H9 (cell line): ENCODE measurements around the gene SLC9A9. TPM values are rescaled to one million over a fixed set of nuclear protein-coding genes. Genes with fewer than 3 reads are reported as not detected.

Experiments
- DNase-seq: peaks from one replicate; pipeline ENCODE4 v3.0.0-alpha.2; 2017
- H2AFZ ChIP-seq: one replicate; pipeline ENCODE4 v1.6.1; 2013; ENCODE audit warnings: mild to moderate bottlenecking, low read length, control low read depth, moderate library complexity
- H2AK5ac ChIP-seq: 2 replicates; pipeline ENCODE4 v1.6.1; 2013; ENCODE audit warnings: low read length, control low read depth, mixed read lengths; ENCODE audit not compliant: insufficient read length
- H2BK120ac ChIP-seq: one replicate; pipeline ENCODE4 v1.6.1; 2013; ENCODE audit warnings: low read depth, mild to moderate bottlenecking, low read length, control low read depth, inconsistent platforms; ENCODE audit not compliant: poor library complexity, severe bottlenecking
- H2BK12ac ChIP-seq: 2 replicates; pipeline ENCODE4 v1.6.1; 2013; ENCODE audit warnings: low read length, control low read depth, mixed read lengths, low read depth; ENCODE audit not compliant: insufficient read length
- H2BK15ac ChIP-seq: 2 replicates; pipeline ENCODE4 v1.6.1; 2013; ENCODE audit warnings: low read depth, low read length, control low read depth
- H2BK20ac ChIP-seq: one replicate; pipeline ENCODE4 v1.6.1; 2013; ENCODE audit warnings: low read depth, mild to moderate bottlenecking, low read length, control low read depth, inconsistent platforms; ENCODE audit not compliant: poor library complexity, severe bottlenecking
- H2BK5ac ChIP-seq: 2 replicates; pipeline ENCODE4 v1.6.1; 2013; ENCODE audit warnings: low read length, control low read depth, mixed read lengths; ENCODE audit not compliant: insufficient read length
- H3K14ac ChIP-seq: 2 replicates; pipeline ENCODE4 v1.6.1; 2013; ENCODE audit warnings: low read length, control low read depth; ENCODE audit not compliant: insufficient read depth
- H3K18ac ChIP-seq: 2 replicates; pipeline ENCODE4 v1.6.1; 2013; ENCODE audit warnings: low read depth, mild to moderate bottlenecking, mixed read lengths, low read length, control low read depth; ENCODE audit not compliant: insufficient read length
- H3K23ac ChIP-seq: 2 replicates; pipeline ENCODE4 v1.6.1; 2013; ENCODE audit warnings: low read length, control low read depth, mixed read lengths, low read depth; ENCODE audit not compliant: insufficient read length
- H3K23me2 ChIP-seq: 2 replicates; pipeline ENCODE4 v1.6.1; 2013; ENCODE audit warnings: low read depth, mild to moderate bottlenecking, mixed read lengths, low read length, control low read depth; ENCODE audit not compliant: insufficient read length, poor library complexity, severe bottlenecking
- H3K27ac ChIP-seq: 2 replicates; pipeline ENCODE4 v1.5.1; 2013; ENCODE audit warnings: low read length, control low read depth, mixed read lengths, low read depth; ENCODE audit not compliant: insufficient read length
- H3K27me3 ChIP-seq: 2 replicates; pipeline ENCODE4 v1.6.1; 2013; ENCODE audit warnings: low read length, control low read depth, inconsistent platforms; ENCODE audit not compliant: insufficient read depth
- H3K4ac ChIP-seq: 2 replicates; pipeline ENCODE4 v1.6.1; 2013; ENCODE audit warnings: low read depth, mild to moderate bottlenecking, control low read depth, inconsistent platforms, low read length, moderate library complexity
- H3K4me1 ChIP-seq: 2 replicates; pipeline ENCODE4 v1.6.1; 2013; ENCODE audit warnings: low read length, control low read depth, inconsistent platforms; ENCODE audit not compliant: insufficient read depth
- H3K4me2 ChIP-seq: 2 replicates; pipeline ENCODE4 v1.6.1; 2013; ENCODE audit warnings: low read length, control low read depth, mixed read lengths; ENCODE audit not compliant: insufficient read length, insufficient read depth
- H3K56ac ChIP-seq: 2 replicates; pipeline ENCODE4 v1.6.1; 2013; ENCODE audit warnings: low read depth, mild to moderate bottlenecking, mixed read lengths, low read length, control low read depth; ENCODE audit not compliant: insufficient read length
- H3K79me1 ChIP-seq: 2 replicates; pipeline ENCODE4 v1.6.1; 2013; ENCODE audit warnings: low read depth, mild to moderate bottlenecking, moderate library complexity, low read length, control low read depth, inconsistent platforms; ENCODE audit not compliant: insufficient read depth, poor library complexity, severe bottlenecking
- H3K79me2 ChIP-seq: 2 replicates; pipeline ENCODE4 v1.6.1; 2013; ENCODE audit warnings: low read length, control low read depth, inconsistent platforms; ENCODE audit not compliant: insufficient read depth
- H3K9ac ChIP-seq: 2 replicates; pipeline ENCODE4 v1.6.1; 2013; ENCODE audit warnings: low read length, control low read depth, mixed read lengths; ENCODE audit not compliant: insufficient read length; ENCODE audit errors: extremely low read depth
- H3K9me3 ChIP-seq: one replicate; pipeline ENCODE4 v1.6.1; 2013; ENCODE audit warnings: low read depth, low read length, inconsistent platforms; ENCODE audit not compliant: control insufficient read depth
- H3T11ph ChIP-seq: one replicate; pipeline ENCODE4 v1.6.1; 2013; ENCODE audit warnings: mild to moderate bottlenecking, low read length, control low read depth, inconsistent platforms
- H4K20me1 ChIP-seq: one replicate; pipeline ENCODE4 v1.6.1; 2013; ENCODE audit not compliant: control insufficient read depth, insufficient read length, insufficient read depth
- H4K5ac ChIP-seq: 2 replicates; pipeline ENCODE4 v1.6.1; 2013; ENCODE audit warnings: low read depth, mild to moderate bottlenecking, mixed read lengths, low read length, control low read depth; ENCODE audit not compliant: insufficient read length
- H4K8ac ChIP-seq: replicated peaks from 2 replicates; pipeline ENCODE4 v1.6.1; 2013; ENCODE audit warnings: low read length, control low read depth, mixed read lengths, low read depth; ENCODE audit not compliant: insufficient read length
- H4K91ac ChIP-seq: 2 replicates; pipeline ENCODE4 v1.6.1; 2013; ENCODE audit warnings: low read depth, mild to moderate bottlenecking, moderate library complexity, mixed read lengths, low read length, control low read depth; ENCODE audit not compliant: insufficient read length
- H3K27ac Mint-ChIP-seq, 3 experiments: 2 replicates in 2 of 3; 3 replicates in 1 of 3; pipeline ENCODE4 v1.8.0; 2020 to 2021; ENCODE audit warnings: mixed read lengths in 3 of 3, mild to moderate bottlenecking in 1 of 3, moderate library complexity in 1 of 3
- H3K27me3 Mint-ChIP-seq: 2 replicates; pipeline ENCODE4 v1.8.0; 2021; ENCODE audit warnings: low read depth, mild to moderate bottlenecking, moderate library complexity, mixed read lengths
- H3K36me3 Mint-ChIP-seq, 3 experiments: 2 replicates in 2 of 3; 3 replicates in 1 of 3; pipeline ENCODE4 v1.8.0; 2020 to 2021; ENCODE audit warnings: low read depth in 3 of 3, mixed read lengths in 3 of 3; ENCODE audit not compliant: insufficient read depth in 1 of 3
- H3K4me1 Mint-ChIP-seq, 2 experiments: 2 replicates each; pipeline ENCODE4 v1.8.0; 2020; ENCODE audit warnings: mixed read lengths in 2 of 2
- H3K4me3 Mint-ChIP-seq, 2 experiments: 2 replicates in 1 of 2; 3 replicates in 1 of 2; pipeline ENCODE4 v1.8.0; 2020 to 2021; ENCODE audit warnings: mild to moderate bottlenecking in 2 of 2, mixed read lengths in 2 of 2, moderate library complexity in 1 of 2
- H3K9me3 Mint-ChIP-seq, 2 experiments: 2 replicates in 1 of 2; 3 replicates in 1 of 2; pipeline ENCODE4 v1.8.0; 2020; ENCODE audit warnings: mild to moderate bottlenecking in 2 of 2, mixed read lengths in 2 of 2, moderate library complexity in 1 of 2
- CTCF ChIP-seq: fragments of 200-600 bp; sonication (generic); conservative IDR thresholded peaks from 3 replicates; pipeline ENCODE4 v1.8.0; 2021; ENCODE audit warnings: antibody characterized with exemption, mild to moderate bottlenecking
- WGBS: extraction: QIAGEN DNeasy Blood & Tissue Kit; methylation state at CpG from one replicate; pipeline ENCODE4 v1.1.7; 2013; ENCODE audit warnings: missing lambda C conversion rate, low lambda C conversion rate, mixed read lengths; ENCODE audit not compliant: insufficient read length; ENCODE audit errors: extremely low coverage; 5-methylcytosine and 5-hydroxymethylcytosine counted together
- total RNA-seq: library from RNA; stranded (reverse); gene quantifications from 2 replicates; pipeline ENCODE4 v1.2.1, GENCODE V29; 2021

Gene SLC9A9
- total RNA-seq, 1 experiment from 2014 or later, result 0.35 TPM

- no peaks in the 10 kb centered on the region; a peak in 1 of 5 replicates for H3K9me3 Mint-ChIP-seq
- no peaks in the 10 kb centered on the region for H3K27me3 Mint-ChIP-seq
- Histone ChIP-seq H3K23ac (no peak overlapping the region), H3K56ac (no peak overlapping the region), H2AK5ac (no peak overlapping the region), H3K4me1 (no peaks in the 10 kb centered on the region), H2BK12ac (no peak overlapping the region), H3K27ac (no peak overlapping the region), H3K18ac (no peak overlapping the region), H4K20me1 (no peaks in the 10 kb centered on the region), H2BK15ac (no peak overlapping the region), H2BK5ac (no peak overlapping the region), H3K79me1 (no peaks in the 10 kb centered on the region), H3K4me2 (no peak overlapping the region), H2BK20ac (no peak overlapping the region), H3K14ac (no peak overlapping the region), H3K9ac (no peak overlapping the region), H4K8ac (no peak overlapping the region), H3K23me2 (no peaks in the 10 kb centered on the region), H4K5ac (no peak overlapping the region), H2BK120ac (no peak overlapping the region), H3K4ac (no peak overlapping the region), H3K79me2 (no peaks in the 10 kb centered on the region), H2AFZ (no peak overlapping the region), H3K9me3 (no peaks in the 10 kb centered on the region), H4K91ac (no peak overlapping the region), H3K27me3 (no peaks in the 10 kb centered on the region), H3T11ph (no peak overlapping the region)
- no peak for DNase-seq
- no peak for TF ChIP-seq CTCF
- H3K36me3 Mint-ChIP-seq, result no peaks in the 10 kb centered on the region
- H3K27ac Mint-ChIP-seq, result no peak overlapping the region
- H3K4me3 Mint-ChIP-seq, result no peak overlapping the region
- peaks cover 16 to 20% of the 10 kb centered on the region in 2 experiments for H3K4me1 Mint-ChIP-seq
- WGBS, result no CpG with 5 or more reads among the region's 2 CpGs
Measured at GRCh38 chr3:143839980-143840379, 8.3 kb downstream of the SLC9A9 start.
